Measurements from ENCODE around the gene TIMM21.

The TIMM21 gene

DNA sequence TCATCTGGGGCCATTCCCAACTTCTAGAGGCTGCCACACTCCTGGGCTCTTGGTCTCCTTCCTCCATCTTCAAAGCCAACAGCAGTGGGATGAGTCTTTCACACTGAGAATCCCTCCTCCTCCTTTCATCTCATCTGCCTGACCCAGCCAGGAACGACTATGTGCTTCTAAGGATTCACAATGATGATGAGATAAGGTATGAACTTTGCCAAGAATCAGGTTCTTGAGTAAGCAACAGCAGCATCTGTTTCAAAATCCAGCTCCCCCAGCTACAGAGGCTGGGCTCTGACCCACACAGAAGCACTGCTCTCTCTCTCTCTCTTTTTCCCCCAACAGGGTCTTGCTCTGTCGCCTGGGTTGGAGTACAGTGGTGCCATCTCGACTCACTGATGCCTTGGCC is 46.4 kb downstream of the TIMM21 start:
- Mint-ChIP-seq H3K27ac (no peak overlapping the region), H3K4me1 (peaks cover 21% of the 10 kb centered on the region), H3K4me3 (no peak overlapping the region), H3K36me3 (ENCODE audit: low read depth) (no peaks in the 10 kb centered on the region), H3K27me3 (ENCODE audit: low read depth, poor library complexity) (peaks cover 8% of the 10 kb centered on the region), H3K9me3 (no peaks in the 10 kb centered on the region)
- TF ChIP-seq, protein P1, sequence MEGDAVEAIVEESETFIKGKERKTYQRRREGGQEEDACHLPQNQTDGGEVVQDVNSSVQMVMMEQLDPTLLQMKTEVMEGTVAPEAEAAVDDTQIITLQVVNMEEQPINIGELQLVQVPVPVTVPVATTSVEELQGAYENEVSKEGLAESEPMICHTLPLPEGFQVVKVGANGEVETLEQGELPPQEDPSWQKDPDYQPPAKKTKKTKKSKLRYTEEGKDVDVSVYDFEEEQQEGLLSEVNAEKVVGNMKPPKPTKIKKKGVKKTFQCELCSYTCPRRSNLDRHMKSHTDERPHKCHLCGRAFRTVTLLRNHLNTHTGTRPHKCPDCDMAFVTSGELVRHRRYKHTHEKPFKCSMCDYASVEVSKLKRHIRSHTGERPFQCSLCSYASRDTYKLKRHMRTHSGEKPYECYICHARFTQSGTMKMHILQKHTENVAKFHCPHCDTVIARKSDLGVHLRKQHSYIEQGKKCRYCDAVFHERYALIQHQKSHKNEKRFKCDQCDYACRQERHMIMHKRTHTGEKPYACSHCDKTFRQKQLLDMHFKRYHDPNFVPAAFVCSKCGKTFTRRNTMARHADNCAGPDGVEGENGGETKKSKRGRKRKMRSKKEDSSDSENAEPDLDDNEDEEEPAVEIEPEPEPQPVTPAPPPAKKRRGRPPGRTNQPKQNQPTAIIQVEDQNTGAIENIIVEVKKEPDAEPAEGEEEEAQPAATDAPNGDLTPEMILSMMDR (IDR thresholded peaks at IDR 0.05) = no peak
- no peak for DNase-seq

DNA sequence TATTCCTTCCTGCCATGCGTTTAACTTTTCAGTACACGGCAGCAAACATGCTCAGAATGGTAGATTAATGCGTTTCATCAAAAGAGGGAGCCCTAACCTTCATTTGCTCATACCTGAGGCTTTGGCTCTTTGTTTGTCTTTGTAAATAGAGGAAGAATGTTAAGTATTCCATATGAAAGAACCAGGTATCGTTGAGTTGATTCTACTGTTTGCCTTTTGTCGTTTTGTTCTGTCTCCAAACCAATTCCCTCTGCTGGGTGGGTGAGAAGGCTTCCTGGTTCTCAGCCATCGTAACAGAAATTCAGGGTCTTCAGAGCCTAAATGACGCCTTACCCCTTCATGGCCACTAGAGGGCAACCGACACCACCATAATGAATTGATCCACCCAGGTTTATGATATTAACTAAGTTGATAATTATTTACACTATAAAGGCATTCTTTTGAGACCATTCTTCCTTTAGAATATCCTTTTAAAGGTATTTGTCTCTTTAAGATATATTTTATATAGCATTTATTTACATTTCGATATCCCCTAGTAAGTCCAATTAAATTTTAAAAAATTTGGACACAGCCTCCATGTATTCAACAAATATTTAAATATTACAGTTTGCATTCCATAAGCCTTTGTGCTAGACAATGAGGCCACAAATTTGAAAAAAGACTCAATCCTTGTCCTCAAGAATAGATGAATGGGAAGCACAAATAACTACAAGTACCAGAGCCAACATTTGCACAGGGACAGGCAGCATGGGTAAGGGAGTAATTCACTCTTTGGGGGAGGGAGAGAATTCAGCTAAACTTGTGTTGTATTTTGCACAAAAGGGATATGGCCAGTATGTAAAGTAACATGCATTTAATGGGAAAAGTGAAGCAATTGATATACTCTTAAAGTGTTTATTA is 48.1 kb downstream of the TIMM21 start:
- peak; percentile 35 for DNase-seq
- TF ChIP-seq, protein P1 (IDR thresholded peaks at IDR 0.05) = peak; percentile 87
- Mint-ChIP-seq H3K4me1 (peaks cover 12% of the 10 kb centered on the region), H3K27ac (no peak overlapping the region), H3K27me3 (ENCODE audit: low read depth, poor library complexity) (peaks cover 8% of the 10 kb centered on the region), H3K9me3 (no peaks in the 10 kb centered on the region), H3K36me3 (ENCODE audit: low read depth) (no peaks in the 10 kb centered on the region), H3K4me3 (peak overlapping the region; percentile 53)

DNA sequence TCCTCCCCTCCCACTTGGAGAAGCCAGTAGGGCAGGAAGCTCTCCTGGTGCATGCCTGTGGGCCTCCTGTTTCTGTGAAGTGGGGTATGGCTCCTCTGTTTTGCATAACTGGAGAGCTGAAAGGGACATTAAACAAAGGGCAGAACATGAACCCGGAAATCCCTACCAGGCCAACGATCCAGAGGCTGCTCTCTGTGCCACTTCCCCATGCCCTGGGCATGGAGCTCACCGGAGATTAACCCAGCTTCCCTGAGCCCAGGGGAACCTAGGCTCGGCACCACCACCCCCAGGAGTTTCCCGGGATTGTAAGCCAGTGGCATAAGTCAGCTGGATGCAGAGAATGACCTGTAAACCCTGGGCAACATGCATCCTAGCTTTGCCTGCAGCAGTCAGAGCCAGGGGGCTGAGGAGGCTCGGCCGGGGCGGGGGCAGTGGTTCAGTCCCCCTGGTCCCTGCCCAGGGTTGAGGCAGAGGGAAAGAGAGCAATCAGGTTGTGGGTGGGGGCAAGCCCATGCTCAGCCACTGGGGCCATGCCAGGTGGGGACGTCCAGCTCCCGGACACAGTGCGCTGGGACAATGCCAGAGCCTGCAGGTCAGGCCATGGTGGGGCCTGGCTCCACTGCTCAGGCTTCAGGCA is 49.5 kb downstream of the TIMM21 start:
- no peak for DNase-seq
- H3K4me3 Mint-ChIP-seq = no peak overlapping the region
- peaks cover 12% of the 10 kb centered on the region for H3K4me1 Mint-ChIP-seq
- no peak overlapping the region for H3K27ac Mint-ChIP-seq
- H3K9me3 Mint-ChIP-seq = no peaks in the 10 kb centered on the region
- H3K27me3 Mint-ChIP-seq (ENCODE audit: low read depth, poor library complexity) = peaks cover 8% of the 10 kb centered on the region
- TF ChIP-seq, protein P1 (IDR thresholded peaks at IDR 0.05) = no peak
- no peaks in the 10 kb centered on the region for H3K36me3 Mint-ChIP-seq (ENCODE audit: low read depth)

DNA sequence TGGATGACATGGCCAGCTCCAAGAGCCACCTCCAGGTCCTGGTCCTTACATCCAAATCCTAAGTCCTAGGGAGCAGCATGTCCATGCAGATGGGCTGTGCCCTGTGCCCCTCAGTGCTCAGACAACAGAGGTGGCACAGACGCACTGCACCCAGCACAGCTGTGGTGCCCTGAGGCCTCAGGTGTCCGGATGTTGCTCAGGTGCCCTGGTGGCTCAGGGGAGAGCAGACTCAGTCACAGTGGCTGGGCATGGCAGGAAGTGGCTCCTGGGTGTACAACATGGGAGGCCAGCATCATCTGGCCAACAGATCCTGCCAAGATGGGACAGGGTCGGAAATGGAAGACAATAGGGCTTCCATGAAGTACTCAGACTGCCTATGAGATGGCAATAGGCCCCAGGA is 50.1 kb downstream of the TIMM21 start:
- no peak for DNase-seq
- Mint-ChIP-seq H3K9me3 (no peaks in the 10 kb centered on the region), H3K4me3 (no peak overlapping the region), H3K36me3 (ENCODE audit: low read depth) (no peaks in the 10 kb centered on the region), H3K4me1 (peaks cover 12% of the 10 kb centered on the region), H3K27ac (no peak overlapping the region), H3K27me3 (ENCODE audit: low read depth, poor library complexity) (peaks cover 8% of the 10 kb centered on the region)
- TF ChIP-seq, protein P1 (IDR thresholded peaks at IDR 0.05) = no peak

DNA sequence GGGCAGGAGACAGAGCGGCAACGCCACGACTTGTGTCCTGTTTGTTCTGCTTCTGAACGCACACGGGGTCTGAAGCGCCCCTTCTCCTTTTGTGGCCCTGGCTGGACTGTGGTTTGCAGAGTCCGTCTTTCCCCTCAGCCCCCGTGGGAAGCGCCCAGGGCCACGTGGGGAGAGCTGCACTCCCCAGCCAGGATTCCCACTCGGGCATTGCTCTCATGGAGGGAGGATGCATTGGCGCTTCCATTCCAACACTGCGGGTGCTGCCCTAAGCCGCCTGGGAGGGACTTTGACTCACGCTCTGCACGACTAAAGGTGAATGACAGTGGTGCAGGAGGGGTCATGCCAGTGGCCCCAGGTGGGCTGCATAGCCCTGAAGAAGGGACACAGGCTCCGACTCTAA is 52.5 kb downstream of the TIMM21 start:
- Mint-ChIP-seq H3K4me3 (no peak overlapping the region), H3K27me3 (ENCODE audit: low read depth, poor library complexity) (peaks cover 4% of the 10 kb centered on the region), H3K9me3 (no peaks in the 10 kb centered on the region), H3K27ac (no peak overlapping the region), H3K36me3 (ENCODE audit: low read depth) (no peaks in the 10 kb centered on the region), H3K4me1 (peaks cover 12% of the 10 kb centered on the region)
- DNase-seq = no peak
- TF ChIP-seq, protein P1 (IDR thresholded peaks at IDR 0.05) = no peak
